HepG2 (cell line): ENCODE results near the gene ZNF772. TPM values are rescaled to one million over a fixed set of nuclear protein-coding genes. Genes with fewer than 3 reads are reported as not detected.
A peak's percentile ranks its signal among the peaks of the same experiment; 100 is the strongest.
"Not testable (repeated sequence)": the region's sequence is repeated elsewhere in the genome, so short reads cannot be mapped to it uniquely, and the experiment has no call there.

ENCODE experiments used
- ATF1 ChIP-seq: IDR thresholded peaks from 2 replicates; pipeline ENCODE4 v1.6.1; 2016; ENCODE audit warnings: mild to moderate bottlenecking, control low read depth
- CBFB ChIP-seq: sonication (generic); formaldehyde crosslinking; IDR thresholded peaks from 2 replicates; pipeline ENCODE4 v1.4.0; 2020; ENCODE audit warnings: missing genetic modification reagents
- NFYB ChIP-seq: sonication (generic); formaldehyde crosslinking; IDR thresholded peaks from 2 replicates; pipeline ENCODE4 v1.4.0; 2020; ENCODE audit warnings: missing genetic modification reagents
- SALL1 ChIP-seq: sonication (generic); formaldehyde crosslinking; IDR thresholded peaks from 2 replicates; pipeline ENCODE4 v1.8.0; 2022; ENCODE audit warnings: mild to moderate bottlenecking, missing genetic modification reagents
- SP1 ChIP-seq, 2 experiments: fragments of 450-650 bp in 1 of 2; sonication (generic) in 1 of 2; formaldehyde crosslinking in 1 of 2; IDR thresholded peaks; 2 replicates each; pipeline versions ENCODE4 v1.4.0 to v1.6.1; 2016 to 2020; ENCODE audit warnings: missing genetic modification reagents in 1 of 2
- TARDBP ChIP-seq: sonication (generic); formaldehyde crosslinking; IDR thresholded peaks from 2 replicates; pipeline ENCODE4 v1.8.0; 2022; ENCODE audit warnings: mild to moderate bottlenecking, missing genetic modification reagents
- TSC22D2 ChIP-seq: sonication (generic); formaldehyde crosslinking; IDR thresholded peaks from 2 replicates; pipeline ENCODE4 v1.5.1; 2020; ENCODE audit warnings: missing genetic modification reagents, mild to moderate bottlenecking, borderline replicate concordance
- ZNF441 ChIP-seq: sonication (generic); formaldehyde crosslinking; IDR thresholded peaks from 2 replicates; pipeline ENCODE4 v1.7.0; 2021; ENCODE audit warnings: missing genetic modification reagents, borderline replicate concordance
- ZNF883 ChIP-seq: sonication (generic); formaldehyde crosslinking; IDR thresholded peaks from 2 replicates; pipeline ENCODE4 v1.5.1; 2020; ENCODE audit warnings: mild to moderate bottlenecking, missing genetic modification reagents; ENCODE audit errors: not compliant biosample characterization
- polyA plus RNA-seq, 8 experiments: library from polyadenylated mRNA; depleted of rRNA in 3 of 8; stranded (reverse) in 7 of 8; unstranded in 1 of 8; fragments of >200 nt; fragmentation: Illumina TruSeq in 4 of 8; extraction: Trizol in 4 of 8; gene quantifications; 2 replicates each; pipeline versions ENCODE4 v1.2.1 to v1.2.3, GENCODE V29; 2011 to 2016; ENCODE audit warnings: low read depth in 4 of 8, missing spikeins in 1 of 8, mixed read lengths in 1 of 8; ENCODE audit not compliant: insufficient read depth in 1 of 8
- total RNA-seq, 5 experiments: library from RNA; depleted of rRNA; stranded (reverse); fragments of >200 nt; fragmentation: Illumina TruSeq; extraction: Trizol; gene quantifications; 2 replicates each; pipeline ENCODE4 v1.2.3, GENCODE V29; 2016; ENCODE audit warnings: low read depth in 1 of 5
- TF ChIP-seq, protein P1 (sequence below), 2 experiments: fragments of 450-650 bp in 1 of 2; sonication (generic) in 1 of 2; formaldehyde crosslinking in 1 of 2; IDR thresholded peaks; 2 replicates each; pipeline versions ENCODE4 v1.6.1 to v1.8.0; 2016 to 2022; ENCODE audit warnings: antibody characterized with exemption in 1 of 2, mild to moderate bottlenecking in 1 of 2, missing genetic modification reagents in 1 of 2
- TF ChIP-seq, protein P2 (sequence below): IDR thresholded peaks from 2 replicates; pipeline ENCODE4 v1.6.1; 2016; ENCODE audit warnings: missing genetic modification reagents, missing compliant biosample characterization
- TF ChIP-seq, protein P3 (sequence below): IDR thresholded peaks from 2 replicates; pipeline ENCODE4 v1.6.1; 2016; ENCODE audit warnings: missing compliant biosample characterization, missing genetic modification reagents, borderline replicate concordance
- TF ChIP-seq, protein P4 (sequence below): sonication (generic); formaldehyde crosslinking; IDR thresholded peaks from 2 replicates; pipeline ENCODE4 v1.4.0; 2020; ENCODE audit warnings: mild to moderate bottlenecking, missing genetic modification reagents

ZNF772 gene
- total and polyA plus RNA-seq, 2 of the 13 experiments (the other 11 are each of a cell fraction or from before 2014, with no cell fraction given): 3.1 to 17.2 TPM

DNA sequence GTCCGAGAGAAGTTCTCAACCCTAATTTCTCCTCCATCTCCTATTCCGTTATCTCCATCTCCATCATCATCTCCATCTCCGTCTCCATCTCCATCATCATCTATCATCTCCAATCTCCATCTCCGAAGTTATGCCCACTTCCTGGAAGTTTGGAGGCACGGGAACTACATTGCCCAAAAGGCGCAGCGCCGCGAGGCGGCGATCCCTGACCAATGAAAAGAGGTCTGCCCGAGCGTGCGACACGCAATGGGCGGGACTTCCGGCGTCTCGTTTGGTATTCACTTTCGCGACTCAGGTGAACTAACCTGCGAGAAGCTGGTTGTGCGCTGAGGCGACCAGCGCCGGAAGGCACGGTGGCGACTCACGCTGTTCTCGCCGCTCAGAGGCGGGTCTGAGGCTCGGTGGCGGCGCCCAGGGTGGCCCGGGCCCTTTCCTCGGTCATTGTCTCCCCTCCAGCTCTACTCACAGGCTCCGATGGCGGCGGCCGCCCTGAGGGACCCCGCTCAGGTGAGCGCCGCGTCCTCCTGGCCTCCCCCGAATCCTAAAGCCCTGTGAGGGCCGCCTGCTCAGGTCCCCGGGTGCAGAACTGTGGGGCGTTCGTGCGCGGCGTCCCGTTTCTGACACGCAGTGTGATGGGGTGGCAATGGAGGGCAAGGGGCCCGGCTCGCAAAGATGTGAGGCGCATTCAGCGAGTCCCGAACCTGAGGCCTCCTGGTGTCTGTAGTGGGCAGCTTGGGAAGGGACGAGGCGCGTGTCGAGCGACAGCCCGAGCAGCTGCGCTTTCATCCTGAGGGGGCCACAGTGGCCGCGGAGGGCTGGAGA, 10.3 kb upstream of the ZNF772 start, which contains the start of gene ZNF419 (continued):
- not testable (repeated sequence) for TF ChIP-seq SP1 (IDR thresholded peaks at IDR 0.05)
- TF ChIP-seq SP1 (CRISPR knock-in tag; IDR thresholded peaks at IDR 0.05): peak; percentile 52; the same call in 1 of the 2 replicates
- 0 out of 2 replicates have a peak, but pooled peaks have one; percentile 37 for TF ChIP-seq TSC22D2 (CRISPR knock-in tag)
- TF ChIP-seq, protein P1, sequence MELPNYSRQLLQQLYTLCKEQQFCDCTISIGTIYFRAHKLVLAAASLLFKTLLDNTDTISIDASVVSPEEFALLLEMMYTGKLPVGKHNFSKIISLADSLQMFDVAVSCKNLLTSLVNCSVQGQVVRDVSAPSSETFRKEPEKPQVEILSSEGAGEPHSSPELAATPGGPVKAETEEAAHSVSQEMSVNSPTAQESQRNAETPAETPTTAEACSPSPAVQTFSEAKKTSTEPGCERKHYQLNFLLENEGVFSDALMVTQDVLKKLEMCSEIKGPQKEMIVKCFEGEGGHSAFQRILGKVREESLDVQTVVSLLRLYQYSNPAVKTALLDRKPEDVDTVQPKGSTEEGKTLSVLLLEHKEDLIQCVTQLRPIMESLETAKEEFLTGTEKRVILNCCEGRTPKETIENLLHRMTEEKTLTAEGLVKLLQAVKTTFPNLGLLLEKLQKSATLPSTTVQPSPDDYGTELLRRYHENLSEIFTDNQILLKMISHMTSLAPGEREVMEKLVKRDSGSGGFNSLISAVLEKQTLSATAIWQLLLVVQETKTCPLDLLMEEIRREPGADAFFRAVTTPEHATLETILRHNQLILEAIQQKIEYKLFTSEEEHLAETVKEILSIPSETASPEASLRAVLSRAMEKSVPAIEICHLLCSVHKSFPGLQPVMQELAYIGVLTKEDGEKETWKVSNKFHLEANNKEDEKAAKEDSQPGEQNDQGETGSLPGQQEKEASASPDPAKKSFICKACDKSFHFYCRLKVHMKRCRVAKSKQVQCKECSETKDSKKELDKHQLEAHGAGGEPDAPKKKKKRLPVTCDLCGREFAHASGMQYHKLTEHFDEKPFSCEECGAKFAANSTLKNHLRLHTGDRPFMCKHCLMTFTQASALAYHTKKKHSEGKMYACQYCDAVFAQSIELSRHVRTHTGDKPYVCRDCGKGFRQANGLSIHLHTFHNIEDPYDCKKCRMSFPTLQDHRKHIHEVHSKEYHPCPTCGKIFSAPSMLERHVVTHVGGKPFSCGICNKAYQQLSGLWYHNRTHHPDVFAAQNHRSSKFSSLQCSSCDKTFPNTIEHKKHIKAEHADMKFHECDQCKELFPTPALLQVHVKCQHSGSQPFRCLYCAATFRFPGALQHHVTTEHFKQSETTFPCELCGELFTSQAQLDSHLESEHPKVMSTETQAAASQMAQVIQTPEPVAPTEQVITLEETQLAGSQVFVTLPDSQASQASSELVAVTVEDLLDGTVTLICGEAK (IDR thresholded peaks at IDR 0.05): peak; percentile 51
- TF ChIP-seq, protein P1 (CRISPR knock-in tag; IDR thresholded peaks at IDR 0.05): not testable (repeated sequence)
- TF ChIP-seq ZNF883 (CRISPR knock-in tag): peak; percentile 24
- TF ChIP-seq NFYB (CRISPR knock-in tag): peak; percentile 96
- TF ChIP-seq, protein P2, sequence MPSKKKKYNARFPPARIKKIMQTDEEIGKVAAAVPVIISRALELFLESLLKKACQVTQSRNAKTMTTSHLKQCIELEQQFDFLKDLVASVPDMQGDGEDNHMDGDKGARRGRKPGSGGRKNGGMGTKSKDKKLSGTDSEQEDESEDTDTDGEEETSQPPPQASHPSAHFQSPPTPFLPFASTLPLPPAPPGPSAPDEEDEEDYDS (CRISPR knock-in tag): peak; percentile 92
- TF ChIP-seq, protein P3, sequence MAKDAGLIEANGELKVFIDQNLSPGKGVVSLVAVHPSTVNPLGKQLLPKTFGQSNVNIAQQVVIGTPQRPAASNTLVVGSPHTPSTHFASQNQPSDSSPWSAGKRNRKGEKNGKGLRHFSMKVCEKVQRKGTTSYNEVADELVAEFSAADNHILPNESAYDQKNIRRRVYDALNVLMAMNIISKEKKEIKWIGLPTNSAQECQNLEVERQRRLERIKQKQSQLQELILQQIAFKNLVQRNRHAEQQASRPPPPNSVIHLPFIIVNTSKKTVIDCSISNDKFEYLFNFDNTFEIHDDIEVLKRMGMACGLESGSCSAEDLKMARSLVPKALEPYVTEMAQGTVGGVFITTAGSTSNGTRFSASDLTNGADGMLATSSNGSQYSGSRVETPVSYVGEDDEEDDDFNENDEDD (CRISPR knock-in tag): 0 out of 2 replicates have a peak, but pooled peaks have one; percentile 15
- TF ChIP-seq SALL1 (CRISPR knock-in tag): peak; percentile 54
- TF ChIP-seq ZNF441 (CRISPR knock-in tag): peak; percentile 37; the same call in 1 of the 2 replicates
- 0 out of 2 replicates have a peak, but pooled peaks have one; percentile 9 for TF ChIP-seq CBFB
- TF ChIP-seq TARDBP: 0 out of 2 replicates have a peak, but pooled peaks have one; percentile 52
- TF ChIP-seq, protein P4, sequence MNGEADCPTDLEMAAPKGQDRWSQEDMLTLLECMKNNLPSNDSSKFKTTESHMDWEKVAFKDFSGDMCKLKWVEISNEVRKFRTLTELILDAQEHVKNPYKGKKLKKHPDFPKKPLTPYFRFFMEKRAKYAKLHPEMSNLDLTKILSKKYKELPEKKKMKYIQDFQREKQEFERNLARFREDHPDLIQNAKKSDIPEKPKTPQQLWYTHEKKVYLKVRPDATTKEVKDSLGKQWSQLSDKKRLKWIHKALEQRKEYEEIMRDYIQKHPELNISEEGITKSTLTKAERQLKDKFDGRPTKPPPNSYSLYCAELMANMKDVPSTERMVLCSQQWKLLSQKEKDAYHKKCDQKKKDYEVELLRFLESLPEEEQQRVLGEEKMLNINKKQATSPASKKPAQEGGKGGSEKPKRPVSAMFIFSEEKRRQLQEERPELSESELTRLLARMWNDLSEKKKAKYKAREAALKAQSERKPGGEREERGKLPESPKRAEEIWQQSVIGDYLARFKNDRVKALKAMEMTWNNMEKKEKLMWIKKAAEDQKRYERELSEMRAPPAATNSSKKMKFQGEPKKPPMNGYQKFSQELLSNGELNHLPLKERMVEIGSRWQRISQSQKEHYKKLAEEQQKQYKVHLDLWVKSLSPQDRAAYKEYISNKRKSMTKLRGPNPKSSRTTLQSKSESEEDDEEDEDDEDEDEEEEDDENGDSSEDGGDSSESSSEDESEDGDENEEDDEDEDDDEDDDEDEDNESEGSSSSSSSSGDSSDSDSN (CRISPR knock-in tag): peak; percentile 36; the same call in 1 of the 2 replicates
- peak; percentile 92 for TF ChIP-seq ATF1 (CRISPR knock-in tag)
